Stimulated activated CD4-positive, alpha-beta T cell treated with anti-CD3 and anti-CD28 coated beads, Interleukin-2, amount 100 ng/mL, for 24 hours (primary cell): ENCODE results near the gene SEMA4D.

Source experiments
- DNase-seq, 2 donors: peaks; one replicate each; pipeline ENCODE4 v3.0.0-alpha.2; 2020

Gene SEMA4D

GRCh38 chr9:89500008-89500407 lies 2.1 kb upstream of the SEMA4D start:
- DNase-seq: no peak

DNA sequence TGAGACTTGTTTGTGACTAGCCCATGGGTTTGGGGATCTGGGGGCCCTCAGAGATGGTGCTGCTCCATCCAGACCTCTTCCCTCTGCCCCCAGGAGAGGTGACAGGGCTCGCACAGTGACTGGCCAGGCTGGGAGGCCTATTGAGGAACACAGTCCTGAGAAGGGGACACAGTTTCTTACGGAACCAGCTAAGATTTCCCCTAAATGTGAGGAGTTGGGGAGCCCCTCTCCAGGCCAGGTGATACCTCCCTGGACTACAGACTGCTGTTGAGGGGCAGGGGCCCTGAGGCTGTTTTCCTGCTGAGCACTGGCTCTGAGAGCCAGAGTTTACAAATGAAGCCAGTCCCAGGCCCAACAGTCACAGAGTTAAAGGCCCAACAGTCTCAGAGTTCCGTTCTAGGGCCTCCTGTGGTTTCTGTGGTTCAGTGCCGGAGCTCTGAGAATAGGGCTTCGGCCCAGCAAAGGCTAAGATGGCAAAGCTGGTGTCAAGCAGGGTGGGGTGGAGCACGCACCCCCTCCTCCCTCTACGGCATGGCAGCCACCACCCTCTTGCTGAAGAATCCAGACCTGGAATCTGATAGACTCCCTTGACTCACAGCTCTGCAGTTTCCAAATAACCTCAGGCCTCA lies 1.1 kb upstream of the SEMA4D start:
- DNase-seq: no peak

DNA sequence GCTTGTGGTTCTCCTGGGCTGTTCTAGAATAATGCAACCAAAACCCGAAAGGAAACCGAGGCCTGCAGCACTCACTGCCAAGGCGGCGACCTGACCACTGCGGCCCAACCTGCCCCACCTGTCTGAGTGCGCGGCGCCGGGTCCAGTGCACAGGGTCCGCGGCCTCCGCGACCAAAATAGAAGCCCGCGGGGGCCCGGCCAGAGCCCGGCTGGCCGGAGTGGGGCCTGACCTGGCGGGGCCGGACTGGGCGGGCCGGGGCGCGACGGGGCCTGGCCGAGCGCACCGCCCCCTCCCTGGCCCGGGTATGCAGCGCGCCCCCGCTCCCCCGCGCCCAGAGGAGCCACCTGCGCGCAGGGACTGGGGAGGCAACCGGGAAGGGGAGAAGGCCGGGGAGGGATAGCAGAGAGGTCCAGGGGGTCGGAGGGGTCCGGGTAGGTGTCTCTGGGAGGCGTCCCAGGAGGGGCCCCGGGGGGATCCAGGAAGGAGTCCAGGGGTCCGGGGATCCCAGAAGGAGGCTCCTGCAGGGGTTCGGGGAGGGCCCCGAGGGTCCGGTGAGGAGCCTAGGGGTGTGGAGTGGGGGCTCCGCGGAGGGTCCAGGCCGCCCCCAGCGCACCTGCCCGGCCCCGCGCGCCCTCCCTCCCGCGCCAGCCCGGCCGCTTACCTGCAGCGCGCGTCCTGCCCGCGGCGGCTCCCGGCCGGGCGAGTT lies 503 bp downstream of the SEMA4D start:
- DNase-seq: no peak

DNA sequence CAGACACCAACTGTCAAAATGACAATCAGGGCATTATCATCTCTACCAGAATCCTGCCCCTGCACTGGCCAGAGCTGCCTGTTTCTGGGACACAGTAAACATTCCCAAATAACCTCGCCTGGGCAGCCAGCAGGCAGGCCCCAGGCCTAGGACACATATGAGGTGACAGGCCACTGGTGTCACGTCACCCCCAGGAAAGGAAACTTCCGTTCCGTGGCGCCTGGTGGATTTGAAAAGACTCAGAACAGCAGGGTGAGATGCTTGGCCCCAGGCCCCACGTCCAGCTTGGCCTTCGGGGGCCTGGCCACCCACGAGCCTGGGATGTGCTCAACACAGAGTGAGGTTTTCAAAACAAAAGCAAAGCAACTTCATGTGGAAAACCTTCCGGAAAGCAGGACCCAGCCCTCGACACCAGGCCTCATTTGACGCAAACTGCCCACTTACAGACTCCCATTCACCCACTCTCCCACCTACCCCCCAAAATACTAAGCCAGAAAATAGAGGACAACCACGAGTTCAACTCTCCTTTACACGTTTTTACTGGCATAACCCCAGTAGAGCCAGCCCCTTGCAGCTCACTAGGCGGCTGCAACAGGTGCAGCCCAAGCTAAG lies 1.2 kb downstream of the SEMA4D start:
- DNase-seq: peak in 1 of 2 donors; percentile 63

- DNase-seq: no peak
These were observed 1.9 kb downstream of the SEMA4D start for GRCh38 chr9:89495824-89496560.

- no peak for DNase-seq
These were observed 3.7 kb downstream of the SEMA4D start for GRCh38 chr9:89494199-89494598.

DNA sequence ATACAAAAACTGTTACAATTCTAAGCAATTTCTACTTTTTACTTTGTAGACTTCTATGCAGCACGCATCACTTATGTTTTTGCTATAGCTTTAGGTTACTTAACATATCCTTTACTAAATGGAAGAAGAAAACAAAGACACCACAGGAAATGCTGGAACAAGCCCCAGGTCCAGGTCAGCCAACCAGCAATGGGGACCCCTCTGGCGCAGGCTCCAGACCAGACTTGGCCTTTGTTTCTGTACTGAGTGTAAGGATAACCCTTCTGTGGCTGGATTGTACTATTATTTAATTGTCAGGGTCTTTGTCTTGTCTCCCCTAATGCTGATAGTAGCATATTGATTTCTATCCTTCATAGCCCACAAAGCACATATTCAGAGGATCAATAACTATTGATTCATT lies 4.2 kb downstream of the SEMA4D start:
- no peak for DNase-seq

GRCh38 chr9:89493181-89493580 lies 4.7 kb downstream of the SEMA4D start:
- DNase-seq: no peak

- DNase-seq: no peak
These were observed 5.3 kb downstream of the SEMA4D start for GRCh38 chr9:89492586-89492985.

DNA sequence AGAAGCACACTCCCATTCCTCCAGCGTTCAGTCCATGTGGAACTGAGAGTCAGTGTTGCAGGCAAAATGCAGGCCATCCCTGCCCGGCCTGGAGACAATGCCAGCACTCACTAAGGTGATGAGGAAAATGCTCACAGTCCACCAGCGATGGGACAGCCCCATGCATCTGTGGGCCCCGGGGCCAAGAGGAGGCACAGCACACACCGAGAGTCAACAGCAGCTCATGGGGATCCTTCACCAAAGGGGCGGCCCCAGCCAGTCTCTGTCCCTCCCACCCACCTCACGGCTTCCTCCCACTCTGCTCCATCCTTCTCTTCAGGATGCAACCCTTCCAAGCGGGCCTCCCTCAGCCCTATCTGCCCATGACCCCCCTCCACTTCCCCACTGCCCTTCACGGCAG lies 6.2 kb downstream of the SEMA4D start:
- peak; percentile 52 to 62 for DNase-seq

- no peak for DNase-seq
These were observed 8.1 kb downstream of the SEMA4D start for GRCh38 chr9:89489548-89490530.

DNA sequence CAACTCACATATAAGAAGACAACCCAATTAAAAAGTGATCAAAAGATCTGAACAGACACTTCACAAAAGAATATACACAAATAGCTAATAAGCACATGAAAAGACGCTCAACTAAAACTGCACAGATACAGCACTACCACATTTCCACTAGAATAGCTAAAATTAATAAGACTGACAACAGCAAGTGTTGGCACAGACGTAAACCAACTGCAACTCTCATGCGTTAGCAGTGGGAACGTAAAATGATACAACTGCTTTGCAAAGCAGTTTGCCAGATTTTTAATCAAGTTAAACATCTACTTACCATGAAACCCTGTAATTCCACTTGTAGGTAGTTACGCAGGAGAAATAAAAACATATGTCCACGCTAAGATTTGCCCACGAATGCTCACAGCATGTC lies 9.0 kb downstream of the SEMA4D start:
- no peak for DNase-seq

DNA sequence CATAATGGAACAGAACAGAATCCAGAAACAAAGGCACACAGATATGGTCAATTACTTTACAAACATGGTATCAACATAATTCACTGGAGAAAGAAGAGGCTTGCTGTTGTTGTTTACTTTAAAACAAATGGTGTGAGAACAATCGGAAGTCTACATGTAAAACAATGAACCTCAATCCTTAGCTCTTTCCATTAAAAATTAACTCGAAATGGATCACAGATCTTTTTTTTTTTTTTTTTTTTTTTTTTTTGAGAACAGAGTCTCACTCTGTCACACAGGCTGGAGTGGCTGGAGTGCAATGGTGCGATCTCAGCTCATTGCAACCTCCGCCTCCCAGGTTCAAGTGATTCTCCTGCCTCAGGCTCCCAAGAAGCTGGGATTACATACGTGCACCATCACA lies 9.8 kb downstream of the SEMA4D start:
- DNase-seq: no peak

- no peak for DNase-seq
These were observed 11.2 kb downstream of the SEMA4D start for GRCh38 chr9:89486681-89487080.

GRCh38 chr9:89484475-89485404 lies 13.2 kb downstream of the SEMA4D start:
- DNase-seq: no peak

GRCh38 chr9:89483592-89484474 lies 14.1 kb downstream of the SEMA4D start:
- peak; percentile 75 to 76 for DNase-seq

- no peak for DNase-seq
These were observed 15.0 kb downstream of the SEMA4D start for GRCh38 chr9:89482901-89483361.

DNA sequence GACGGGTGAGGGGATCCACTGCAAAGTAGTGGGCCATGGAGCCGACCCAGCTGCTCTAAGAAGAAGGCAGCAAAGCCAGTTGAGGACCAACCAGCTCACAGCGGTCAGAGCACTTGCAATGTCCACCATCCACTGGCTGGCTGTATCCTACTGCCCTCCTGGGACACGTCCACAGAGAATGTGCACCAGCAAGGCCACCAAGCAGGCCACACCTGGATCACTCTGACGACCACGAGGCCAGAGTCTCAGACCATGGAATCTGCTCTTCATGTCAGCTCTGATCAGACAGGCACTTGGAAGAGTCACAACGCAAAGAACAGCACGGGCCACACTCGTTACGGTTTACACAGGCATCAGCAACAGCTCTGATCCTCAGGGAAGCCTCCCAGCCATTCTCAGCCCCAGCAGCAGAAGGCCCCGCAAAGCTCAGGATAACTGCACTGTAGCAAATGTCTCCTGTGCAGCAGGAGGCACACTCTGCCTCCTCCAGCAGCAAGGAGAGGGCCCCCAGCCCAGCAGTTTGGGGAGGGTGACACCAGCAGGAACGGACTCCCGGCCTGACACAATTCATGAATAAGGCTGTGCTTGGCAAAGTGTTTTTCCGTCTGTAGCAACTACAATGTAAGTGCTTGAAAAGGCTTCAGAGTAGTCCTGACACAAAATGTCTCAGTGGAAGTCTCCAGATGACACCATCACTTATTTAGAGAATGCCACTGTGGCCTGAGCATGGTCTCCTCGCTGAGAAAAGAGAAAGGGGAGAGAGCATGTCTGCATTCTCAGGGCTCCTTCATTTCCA lies 15.7 kb downstream of the SEMA4D start:
- DNase-seq: no peak

GRCh38 chr9:89481538-89481915 lies 16.4 kb downstream of the SEMA4D start:
- DNase-seq: no peak
